Esophagus squamous epithelium (tissue), 4 donors: ENCODE results near the gene ACE2.

Experiments
- CTCF ChIP-seq, 6 experiments: fragments of 450-650 bp in 4 of 6; fragments of 200-600 bp in 2 of 6; sonication (generic) in 2 of 6; IDR thresholded peaks; one replicate each; pipeline ENCODE4 v1.5.1; 2016 to 2019; ENCODE audit warnings: antibody characterized with exemption in 6 of 6, mild to moderate bottlenecking in 4 of 6, moderate library complexity in 4 of 6
- POLR2A ChIP-seq, 4 donors: fragments of 450-650 bp; IDR thresholded peaks; one replicate each; pipeline ENCODE4 v1.6.1; 2017; ENCODE audit warnings: antibody characterized with exemption in 4 of 4, mild to moderate bottlenecking in 4 of 4, moderate library complexity in 3 of 4

DNA sequence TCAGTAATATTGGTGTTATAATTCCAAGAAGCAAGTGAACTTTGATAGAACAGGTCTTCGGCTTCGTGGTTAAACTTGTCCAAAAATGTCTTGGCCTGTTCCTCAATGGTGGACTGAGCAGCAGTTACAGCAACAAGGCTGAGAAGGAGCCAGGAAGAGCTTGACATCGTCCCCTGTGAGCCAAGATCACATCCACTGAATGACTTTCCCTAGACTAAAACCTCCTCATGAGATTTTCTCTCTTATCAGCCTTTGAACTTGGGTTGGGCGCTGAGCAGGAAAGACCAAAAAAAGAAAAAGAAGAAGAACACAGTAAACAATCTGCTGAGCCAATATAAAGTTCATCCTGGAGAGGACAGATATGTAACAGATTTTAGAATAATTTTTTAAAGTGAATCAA lies at the start of gene ACE2:
- TF ChIP-seq CTCF (IDR thresholded peaks at IDR 0.05) (no peak), POLR2A (IDR thresholded peaks at IDR 0.05) (no peak)
